Hippocampal formation (tissue), 2 donors: ENCODE data around the gene NTM.

Experiments used
- DNase-seq, 2 donors: peaks; one replicate each; lab custom pipeline; 2025; lab: John Stamatoyannopoulos, UW

The NTM gene

GRCh38 chr11:131823772-131824171 lies 453.4 kb downstream of the NTM start:
- no peak for DNase-seq

- DNase-seq = no peak
Measured at GRCh38 chr11:131824771-131825170, 454.4 kb downstream of the NTM start.

- DNase-seq = no peak
Measured at GRCh38 chr11:131827430-131827829, 457.0 kb downstream of the NTM start.

- no peak for DNase-seq
Measured at GRCh38 chr11:131829725-131830124, 459.3 kb downstream of the NTM start.

- DNase-seq = no peak
Measured at GRCh38 chr11:131832079-131832478, 461.7 kb downstream of the NTM start.

- no peak for DNase-seq
Measured at GRCh38 chr11:131833366-131833765, 463.0 kb downstream of the NTM start.

- DNase-seq = no peak
Measured at GRCh38 chr11:131837562-131837961, 467.1 kb downstream of the NTM start.

GRCh38 chr11:131838016-131838415 lies 467.6 kb downstream of the NTM start:
- no peak for DNase-seq

- DNase-seq = no peak
Measured at GRCh38 chr11:131839326-131839725, 468.9 kb downstream of the NTM start.

GRCh38 chr11:131840545-131840944 lies 470.1 kb downstream of the NTM start:
- no peak for DNase-seq

- no peak for DNase-seq
Measured at GRCh38 chr11:131841028-131841427, 470.6 kb downstream of the NTM start.

GRCh38 chr11:131841925-131842635 lies 471.7 kb downstream of the NTM start:
- no peak for DNase-seq

- DNase-seq = no peak
Measured at GRCh38 chr11:131845255-131845654, 474.8 kb downstream of the NTM start.

- no peak for DNase-seq
Measured at GRCh38 chr11:131849485-131849884, 479.1 kb downstream of the NTM start.

GRCh38 chr11:131850507-131850906 lies 480.1 kb downstream of the NTM start:
- DNase-seq = no peak

- DNase-seq = no peak
Measured at GRCh38 chr11:131851964-131852755, 481.7 kb downstream of the NTM start.

GRCh38 chr11:131852757-131853156 lies 482.3 kb downstream of the NTM start:
- DNase-seq = no peak

- no peak for DNase-seq
Measured at GRCh38 chr11:131854391-131854790, 484.0 kb downstream of the NTM start.

GRCh38 chr11:131855320-131855719 lies 484.9 kb downstream of the NTM start:
- DNase-seq = no peak

GRCh38 chr11:131857246-131857645 lies 486.8 kb downstream of the NTM start:
- DNase-seq = no peak

- DNase-seq = no peak
Measured at GRCh38 chr11:131858505-131858904, 488.1 kb downstream of the NTM start.

GRCh38 chr11:131859538-131860210 lies 489.3 kb downstream of the NTM start:
- DNase-seq = no peak

- no peak for DNase-seq
Measured at GRCh38 chr11:131864228-131864627, 493.8 kb downstream of the NTM start.
